SK-N-SH treated with all-trans-retinoic acid at 6 μM for 48 hours (cell line): ENCODE data around the gene CD38.

Experiments used
- ATAC-seq: fragments of 200-7000 bp; cut with Tn5 transposase; 3 replicates; pipeline ENCODE4 v1.9.1; 2020; ENCODE audit warnings: mild to moderate bottlenecking, moderate library complexity
- ARNTL ChIP-seq: fragments of 450-650 bp; formaldehyde crosslinking; IDR thresholded peaks from 2 replicates; pipeline ENCODE4 v1.5.0; 2020; ENCODE audit warnings: low read depth, mild to moderate bottlenecking, moderate library complexity, borderline replicate concordance
- BACH2 ChIP-seq: fragments of 250-450 bp; sonication (Bioruptor Pico); IDR thresholded peaks from 2 replicates; pipeline ENCODE4 v1.9.0; 2021; ENCODE audit warnings: mild to moderate bottlenecking, borderline replicate concordance
- CSDC2 ChIP-seq: fragments of 250-450 bp; sonication (Bioruptor Pico); IDR thresholded peaks from 2 replicates; pipeline ENCODE4 v1.5.0; 2020; ENCODE audit warnings: mild to moderate bottlenecking, moderate library complexity
- ESRRG ChIP-seq: fragments of 250-450 bp; sonication (Bioruptor Pico); IDR thresholded peaks from 2 replicates; pipeline ENCODE4 v1.6.1; 2021; ENCODE audit warnings: mild to moderate bottlenecking
- GLIS3 ChIP-seq: fragments of 250-450 bp; sonication (Bioruptor Pico); IDR thresholded peaks from 2 replicates; pipeline ENCODE4 v1.5.0; 2020; ENCODE audit warnings: mild to moderate bottlenecking, moderate library complexity
- ISL1 ChIP-seq: fragments of 250-450 bp; sonication (Bioruptor Pico); IDR thresholded peaks from 2 replicates; pipeline ENCODE4 v2.1.2; 2022; ENCODE audit warnings: mild to moderate bottlenecking, moderate library complexity
- OSR1 ChIP-seq: fragments of 250-450 bp; sonication (Bioruptor Pico); IDR thresholded peaks from 2 replicates; pipeline ENCODE4 v1.8.0; 2022; ENCODE audit warnings: moderate library complexity, mild to moderate bottlenecking, inconsistent platforms
- PPARA ChIP-seq: fragments of 250-450 bp; sonication (Bioruptor Pico); IDR thresholded peaks from 2 replicates; pipeline ENCODE4 v1.5.0; 2020; ENCODE audit warnings: mild to moderate bottlenecking, borderline replicate concordance
- RARB ChIP-seq: fragments of 250-450 bp; sonication (Bioruptor Pico); IDR thresholded peaks from 2 replicates; pipeline ENCODE4 v1.8.0; 2021; ENCODE audit warnings: mild to moderate bottlenecking, moderate library complexity
- SNAI2 ChIP-seq: fragments of 250-450 bp; sonication (Bioruptor Pico); IDR thresholded peaks from 2 replicates; pipeline ENCODE4 v1.5.0; 2020; ENCODE audit warnings: mild to moderate bottlenecking, moderate library complexity
- TCF4 ChIP-seq: fragments of 250-450 bp; sonication (Bioruptor Pico); IDR thresholded peaks from 2 replicates; pipeline ENCODE4 v1.8.0; 2021; ENCODE audit warnings: mild to moderate bottlenecking, moderate library complexity, borderline replicate concordance
- TOX ChIP-seq: fragments of 250-450 bp; sonication (Bioruptor Pico); IDR thresholded peaks from 2 replicates; pipeline ENCODE4 v1.8.0; 2021; ENCODE audit warnings: mild to moderate bottlenecking, moderate library complexity, borderline replicate concordance
- ZC3H10 ChIP-seq: fragments of 250-450 bp; sonication (Bioruptor Pico); IDR thresholded peaks from 2 replicates; pipeline ENCODE4 v1.5.1; 2021; ENCODE audit warnings: mild to moderate bottlenecking, moderate library complexity
- ZFP3 ChIP-seq: fragments of 250-450 bp; sonication (Bioruptor Pico); IDR thresholded peaks from 2 replicates; pipeline ENCODE4 v1.5.0; 2020; ENCODE audit warnings: mild to moderate bottlenecking, moderate library complexity
- ZFP30 ChIP-seq: fragments of 450-650 bp; formaldehyde crosslinking; IDR thresholded peaks from 2 replicates; pipeline ENCODE4 v1.5.0; 2022; ENCODE audit warnings: mild to moderate bottlenecking, moderate library complexity
- ZNF565 ChIP-seq: fragments of 450-650 bp; formaldehyde crosslinking; conservative IDR thresholded peaks from 2 replicates; pipeline ENCODE4 v1.5.0; 2020; ENCODE audit warnings: low read depth, mild to moderate bottlenecking, moderate library complexity
- ZNF70 ChIP-seq: fragments of 450-650 bp; formaldehyde crosslinking; IDR thresholded peaks from 2 replicates; pipeline ENCODE4 v1.5.0; 2020; ENCODE audit warnings: mild to moderate bottlenecking, moderate library complexity
- ZNF8 ChIP-seq: fragments of 450-650 bp; formaldehyde crosslinking; IDR thresholded peaks from 2 replicates; pipeline ENCODE4 v1.5.0; 2020; ENCODE audit warnings: mild to moderate bottlenecking, moderate library complexity
- TF ChIP-seq, protein P1 (sequence below): fragments of 250-450 bp; sonication (Bioruptor Pico); IDR thresholded peaks from 2 replicates; pipeline ENCODE4 v1.5.0; 2020; ENCODE audit warnings: mild to moderate bottlenecking, moderate library complexity
- TF ChIP-seq, protein P2 (sequence below): fragments of 250-450 bp; sonication (Bioruptor Pico); IDR thresholded peaks from 2 replicates; pipeline ENCODE4 v1.8.0; 2021; ENCODE audit warnings: low read depth, mild to moderate bottlenecking, moderate library complexity, borderline replicate concordance
- TF ChIP-seq, protein P3 (sequence below): fragments of 250-450 bp; sonication (Bioruptor Pico); IDR thresholded peaks from 2 replicates; pipeline ENCODE4 v1.5.1; 2021; ENCODE audit warnings: mild to moderate bottlenecking, moderate library complexity
- TF ChIP-seq, protein P4 (sequence below): fragments of 250-450 bp; sonication (Bioruptor Pico); IDR thresholded peaks from 2 replicates; pipeline ENCODE4 v1.8.0; 2020; ENCODE audit warnings: mild to moderate bottlenecking, moderate library complexity, borderline replicate concordance
- TF ChIP-seq, protein P5 (sequence below): fragments of 250-450 bp; sonication (Bioruptor Pico); IDR thresholded peaks from 2 replicates; pipeline ENCODE4 v1.5.1; 2020; ENCODE audit warnings: low read depth, mild to moderate bottlenecking, moderate library complexity

The CD38 gene

DNA sequence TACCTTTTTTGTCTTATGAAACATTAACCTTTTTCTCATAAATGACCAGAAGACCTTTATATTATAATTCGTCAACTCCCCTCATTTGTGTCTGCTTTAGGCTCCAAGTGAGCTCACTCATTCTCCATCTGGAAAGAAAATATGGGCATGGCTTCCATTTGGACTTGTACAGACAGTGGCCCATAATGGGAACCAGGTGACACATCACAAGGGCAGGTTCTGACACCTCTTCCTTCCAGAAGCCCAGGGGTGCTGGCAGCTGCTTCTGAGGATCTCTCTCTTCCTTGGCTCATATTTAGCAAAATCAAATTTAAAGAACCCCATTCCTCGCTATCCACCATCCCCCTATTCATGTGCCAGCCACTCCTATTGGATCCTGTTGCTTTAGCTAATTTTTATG lies 69.6 kb downstream of the CD38 start:
- TF ChIP-seq OSR1 = no peak
- TF ChIP-seq TCF4 (CRISPR knock-in tag) = no peak
- no peak for TF ChIP-seq PPARA (CRISPR knock-in tag)
- no peak for TF ChIP-seq RARB
- no peak for TF ChIP-seq ESRRG (CRISPR knock-in tag)
- TF ChIP-seq ZNF565 (CRISPR knock-in tag) = no peak
- TF ChIP-seq ISL1 = no peak

DNA sequence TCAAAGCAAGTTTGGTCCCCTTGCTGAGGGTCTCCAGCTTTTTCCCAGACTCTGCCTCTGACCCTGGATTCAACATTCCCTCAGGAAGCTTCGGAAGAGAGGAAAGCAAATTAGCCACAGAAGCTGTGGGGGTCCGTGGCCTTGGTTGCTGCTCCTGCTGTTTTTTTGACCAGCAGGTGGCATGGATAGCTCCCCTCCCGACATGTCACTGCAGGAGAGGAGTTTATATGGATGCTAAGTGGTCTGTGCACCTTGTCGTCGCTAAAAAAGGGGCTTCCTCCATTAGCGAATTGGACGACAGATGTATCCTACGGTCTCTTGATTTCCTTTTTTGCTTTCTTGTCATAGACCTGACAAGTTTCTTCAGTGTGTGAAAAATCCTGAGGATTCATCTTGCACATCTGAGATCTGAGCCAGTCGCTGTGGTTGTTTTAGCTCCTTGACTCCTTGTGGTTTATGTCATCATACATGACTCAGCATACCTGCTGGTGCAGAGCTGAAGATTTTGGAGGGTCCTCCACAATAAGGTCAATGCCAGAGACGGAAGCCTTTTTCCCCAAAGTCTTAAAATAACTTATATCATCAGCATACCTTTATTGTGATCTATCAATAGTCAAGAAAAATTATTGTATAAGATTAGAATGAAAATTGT lies 70.2 kb downstream of the CD38 start:
- TF ChIP-seq ARNTL (CRISPR knock-in tag) (no peak), BACH2 (CRISPR knock-in tag) (no peak), PPARA (CRISPR knock-in tag) (no peak)
- ATAC-seq = no peak

More for the DNA sequence above, 69.6 kb downstream of the CD38 start:
- ATAC-seq = no peak

DNA sequence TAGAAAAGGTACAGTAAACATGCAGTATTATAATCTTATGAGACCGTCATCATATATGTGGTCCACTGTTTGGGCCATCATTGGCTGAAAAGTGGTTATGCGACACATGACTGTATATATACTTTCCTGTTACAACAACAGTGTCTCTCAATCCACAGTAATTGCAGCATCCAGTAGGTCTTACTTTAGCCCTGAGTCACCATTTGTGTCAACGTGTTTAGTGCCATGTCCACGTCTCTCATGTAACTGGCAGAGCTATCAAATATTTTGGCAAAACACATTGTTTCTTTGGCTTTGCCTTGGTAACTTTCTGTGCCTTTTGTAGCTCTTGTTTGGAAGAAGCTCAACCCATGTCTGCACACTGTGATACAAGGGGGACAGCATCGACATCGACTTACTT lies 73.8 kb downstream of the CD38 start:
- no peak for ATAC-seq
- TF ChIP-seq, protein P1, sequence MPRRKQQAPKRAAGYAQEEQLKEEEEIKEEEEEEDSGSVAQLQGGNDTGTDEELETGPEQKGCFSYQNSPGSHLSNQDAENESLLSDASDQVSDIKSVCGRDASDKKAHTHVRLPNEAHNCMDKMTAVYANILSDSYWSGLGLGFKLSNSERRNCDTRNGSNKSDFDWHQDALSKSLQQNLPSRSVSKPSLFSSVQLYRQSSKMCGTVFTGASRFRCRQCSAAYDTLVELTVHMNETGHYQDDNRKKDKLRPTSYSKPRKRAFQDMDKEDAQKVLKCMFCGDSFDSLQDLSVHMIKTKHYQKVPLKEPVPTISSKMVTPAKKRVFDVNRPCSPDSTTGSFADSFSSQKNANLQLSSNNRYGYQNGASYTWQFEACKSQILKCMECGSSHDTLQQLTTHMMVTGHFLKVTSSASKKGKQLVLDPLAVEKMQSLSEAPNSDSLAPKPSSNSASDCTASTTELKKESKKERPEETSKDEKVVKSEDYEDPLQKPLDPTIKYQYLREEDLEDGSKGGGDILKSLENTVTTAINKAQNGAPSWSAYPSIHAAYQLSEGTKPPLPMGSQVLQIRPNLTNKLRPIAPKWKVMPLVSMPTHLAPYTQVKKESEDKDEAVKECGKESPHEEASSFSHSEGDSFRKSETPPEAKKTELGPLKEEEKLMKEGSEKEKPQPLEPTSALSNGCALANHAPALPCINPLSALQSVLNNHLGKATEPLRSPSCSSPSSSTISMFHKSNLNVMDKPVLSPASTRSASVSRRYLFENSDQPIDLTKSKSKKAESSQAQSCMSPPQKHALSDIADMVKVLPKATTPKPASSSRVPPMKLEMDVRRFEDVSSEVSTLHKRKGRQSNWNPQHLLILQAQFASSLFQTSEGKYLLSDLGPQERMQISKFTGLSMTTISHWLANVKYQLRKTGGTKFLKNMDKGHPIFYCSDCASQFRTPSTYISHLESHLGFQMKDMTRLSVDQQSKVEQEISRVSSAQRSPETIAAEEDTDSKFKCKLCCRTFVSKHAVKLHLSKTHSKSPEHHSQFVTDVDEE = no peak
- TF ChIP-seq ZNF70 (CRISPR knock-in tag) (no peak), RARB (no peak), SNAI2 (CRISPR knock-in tag) (no peak), GLIS3 (CRISPR knock-in tag) (no peak), ZFP30 (CRISPR knock-in tag) (no peak), ARNTL (CRISPR knock-in tag) (no peak), ISL1 (no peak), PPARA (CRISPR knock-in tag) (no peak), ZFP3 (CRISPR knock-in tag) (no peak), TCF4 (CRISPR knock-in tag) (no peak), TOX (CRISPR knock-in tag) (no peak), ZC3H10 (no peak), CSDC2 (CRISPR knock-in tag) (no peak), OSR1 (no peak), ZNF565 (CRISPR knock-in tag) (no peak)
- TF ChIP-seq, protein P2, sequence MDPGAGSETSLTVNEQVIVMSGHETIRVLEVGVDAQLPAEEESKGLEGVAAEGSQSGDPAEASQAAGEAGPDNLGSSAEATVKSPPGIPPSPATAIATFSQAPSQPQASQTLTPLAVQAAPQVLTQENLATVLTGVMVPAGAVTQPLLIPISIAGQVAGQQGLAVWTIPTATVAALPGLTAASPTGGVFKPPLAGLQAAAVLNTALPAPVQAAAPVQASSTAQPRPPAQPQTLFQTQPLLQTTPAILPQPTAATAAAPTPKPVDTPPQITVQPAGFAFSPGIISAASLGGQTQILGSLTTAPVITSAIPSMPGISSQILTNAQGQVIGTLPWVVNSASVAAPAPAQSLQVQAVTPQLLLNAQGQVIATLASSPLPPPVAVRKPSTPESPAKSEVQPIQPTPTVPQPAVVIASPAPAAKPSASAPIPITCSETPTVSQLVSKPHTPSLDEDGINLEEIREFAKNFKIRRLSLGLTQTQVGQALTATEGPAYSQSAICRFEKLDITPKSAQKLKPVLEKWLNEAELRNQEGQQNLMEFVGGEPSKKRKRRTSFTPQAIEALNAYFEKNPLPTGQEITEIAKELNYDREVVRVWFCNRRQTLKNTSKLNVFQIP (CRISPR knock-in tag) = no peak

DNA sequence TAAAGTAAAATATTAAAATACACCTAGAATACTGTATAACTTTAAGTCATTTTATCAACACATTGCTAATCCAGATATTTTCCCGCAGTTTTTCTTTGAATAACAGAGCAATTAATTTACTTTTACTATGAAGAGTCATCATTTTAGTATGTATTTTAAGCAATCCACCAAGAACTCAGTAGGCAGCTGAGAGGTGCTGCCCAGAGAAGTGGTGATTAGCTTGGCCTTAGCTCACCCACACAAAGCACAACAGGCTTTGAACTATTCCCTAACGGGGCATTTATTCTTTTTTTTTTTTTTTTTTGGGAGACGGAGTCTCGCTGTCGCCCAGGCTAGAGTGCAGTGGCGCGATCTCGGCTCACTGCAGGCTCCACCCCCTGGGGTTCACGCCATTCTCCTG lies 74.4 kb downstream of the CD38 start:
- ATAC-seq = no peak
- TF ChIP-seq, protein P3, sequence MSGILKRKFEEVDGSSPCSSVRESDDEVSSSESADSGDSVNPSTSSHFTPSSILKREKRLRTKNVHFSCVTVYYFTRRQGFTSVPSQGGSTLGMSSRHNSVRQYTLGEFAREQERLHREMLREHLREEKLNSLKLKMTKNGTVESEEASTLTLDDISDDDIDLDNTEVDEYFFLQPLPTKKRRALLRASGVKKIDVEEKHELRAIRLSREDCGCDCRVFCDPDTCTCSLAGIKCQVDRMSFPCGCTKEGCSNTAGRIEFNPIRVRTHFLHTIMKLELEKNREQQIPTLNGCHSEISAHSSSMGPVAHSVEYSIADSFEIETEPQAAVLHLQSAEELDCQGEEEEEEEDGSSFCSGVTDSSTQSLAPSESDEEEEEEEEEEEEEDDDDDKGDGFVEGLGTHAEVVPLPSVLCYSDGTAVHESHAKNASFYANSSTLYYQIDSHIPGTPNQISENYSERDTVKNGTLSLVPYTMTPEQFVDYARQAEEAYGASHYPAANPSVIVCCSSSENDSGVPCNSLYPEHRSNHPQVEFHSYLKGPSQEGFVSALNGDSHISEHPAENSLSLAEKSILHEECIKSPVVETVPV (CRISPR knock-in tag) = no peak
- TF ChIP-seq BACH2 (CRISPR knock-in tag) (no peak), ZFP30 (CRISPR knock-in tag) (no peak), SNAI2 (CRISPR knock-in tag) (no peak), ZNF8 (no peak), GLIS3 (CRISPR knock-in tag) (no peak), CSDC2 (CRISPR knock-in tag) (no peak), ESRRG (CRISPR knock-in tag) (no peak), TOX (CRISPR knock-in tag) (no peak), TCF4 (CRISPR knock-in tag) (no peak), RARB (no peak), ZFP3 (CRISPR knock-in tag) (no peak), ARNTL (CRISPR knock-in tag) (no peak), ZC3H10 (no peak), PPARA (CRISPR knock-in tag) (no peak)
- TF ChIP-seq, protein P4, sequence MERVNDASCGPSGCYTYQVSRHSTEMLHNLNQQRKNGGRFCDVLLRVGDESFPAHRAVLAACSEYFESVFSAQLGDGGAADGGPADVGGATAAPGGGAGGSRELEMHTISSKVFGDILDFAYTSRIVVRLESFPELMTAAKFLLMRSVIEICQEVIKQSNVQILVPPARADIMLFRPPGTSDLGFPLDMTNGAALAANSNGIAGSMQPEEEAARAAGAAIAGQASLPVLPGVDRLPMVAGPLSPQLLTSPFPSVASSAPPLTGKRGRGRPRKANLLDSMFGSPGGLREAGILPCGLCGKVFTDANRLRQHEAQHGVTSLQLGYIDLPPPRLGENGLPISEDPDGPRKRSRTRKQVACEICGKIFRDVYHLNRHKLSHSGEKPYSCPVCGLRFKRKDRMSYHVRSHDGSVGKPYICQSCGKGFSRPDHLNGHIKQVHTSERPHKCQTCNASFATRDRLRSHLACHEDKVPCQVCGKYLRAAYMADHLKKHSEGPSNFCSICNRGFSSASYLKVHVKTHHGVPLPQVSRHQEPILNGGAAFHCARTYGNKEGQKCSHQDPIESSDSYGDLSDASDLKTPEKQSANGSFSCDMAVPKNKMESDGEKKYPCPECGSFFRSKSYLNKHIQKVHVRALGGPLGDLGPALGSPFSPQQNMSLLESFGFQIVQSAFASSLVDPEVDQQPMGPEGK (CRISPR knock-in tag) = no peak
- TF ChIP-seq, protein P1 = no peak
- TF ChIP-seq, protein P5, sequence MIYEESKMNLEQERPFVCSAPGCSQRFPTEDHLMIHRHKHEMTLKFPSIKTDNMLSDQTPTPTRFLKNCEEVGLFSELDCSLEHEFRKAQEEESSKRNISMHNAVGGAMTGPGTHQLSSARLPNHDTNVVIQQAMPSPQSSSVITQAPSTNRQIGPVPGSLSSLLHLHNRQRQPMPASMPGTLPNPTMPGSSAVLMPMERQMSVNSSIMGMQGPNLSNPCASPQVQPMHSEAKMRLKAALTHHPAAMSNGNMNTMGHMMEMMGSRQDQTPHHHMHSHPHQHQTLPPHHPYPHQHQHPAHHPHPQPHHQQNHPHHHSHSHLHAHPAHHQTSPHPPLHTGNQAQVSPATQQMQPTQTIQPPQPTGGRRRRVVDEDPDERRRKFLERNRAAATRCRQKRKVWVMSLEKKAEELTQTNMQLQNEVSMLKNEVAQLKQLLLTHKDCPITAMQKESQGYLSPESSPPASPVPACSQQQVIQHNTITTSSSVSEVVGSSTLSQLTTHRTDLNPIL (CRISPR knock-in tag) = no peak
